Dedifferentiated amniotic fluid mesenchymal stem cell (primary cell): ENCODE measurements around the gene FRMD4A.

Experiments used
- DNase-seq: peaks from one replicate; pipeline ENCODE4 v3.0.0-alpha.2; 2016; ENCODE audit errors: extremely low spot score

Gene FRMD4A

GRCh38 chr10:14294347-14295059 lies 36.2 kb downstream of the FRMD4A start:
- DNase-seq = no peak

GRCh38 chr10:14293526-14293925 lies 37.2 kb downstream of the FRMD4A start:
- no peak for DNase-seq

DNA sequence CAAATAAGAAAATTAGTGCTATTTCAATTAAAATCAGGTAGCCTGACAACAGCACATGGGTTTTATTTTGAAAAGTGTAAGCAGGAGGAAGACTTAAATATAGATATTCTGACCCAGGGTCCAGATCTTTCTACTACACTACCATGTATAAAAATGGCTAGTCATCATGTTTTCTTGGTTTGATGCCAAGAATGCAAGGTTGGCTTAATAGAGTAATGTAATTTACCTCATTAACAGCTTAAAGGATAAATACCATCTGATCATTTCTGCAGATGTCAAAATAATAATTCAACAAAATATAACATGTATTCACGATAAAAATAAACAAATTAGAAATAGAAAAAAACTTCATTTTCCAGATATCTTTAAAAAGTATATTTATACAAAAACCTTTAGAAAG lies 39.4 kb downstream of the FRMD4A start:
- DNase-seq = no peak

GRCh38 chr10:14285941-14286560 lies 44.7 kb downstream of the FRMD4A start:
- DNase-seq = no peak

GRCh38 chr10:14282276-14282675 lies 48.4 kb downstream of the FRMD4A start:
- DNase-seq = no peak

GRCh38 chr10:14278533-14278932 lies 52.2 kb downstream of the FRMD4A start:
- no peak for DNase-seq

DNA sequence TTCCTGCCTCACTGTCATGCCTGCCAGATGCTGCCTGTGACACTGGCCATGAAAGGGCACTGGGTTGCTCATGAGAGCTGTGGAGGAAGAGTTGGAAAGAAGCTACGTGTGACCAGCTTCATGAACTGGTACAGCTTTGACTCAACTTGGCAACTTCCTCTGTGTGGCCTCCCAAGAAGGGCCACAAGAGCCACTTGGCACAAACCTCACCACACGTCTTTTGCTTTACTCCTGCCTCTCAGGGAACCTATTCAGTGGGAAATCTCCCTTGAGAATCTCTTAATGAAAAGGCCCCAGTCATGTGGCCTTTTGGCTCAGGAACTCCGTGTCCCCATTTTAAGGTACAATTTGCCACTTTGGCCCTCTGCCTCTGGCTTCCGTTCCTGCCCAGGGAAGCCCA lies 54.5 kb downstream of the FRMD4A start:
- no peak for DNase-seq

DNA sequence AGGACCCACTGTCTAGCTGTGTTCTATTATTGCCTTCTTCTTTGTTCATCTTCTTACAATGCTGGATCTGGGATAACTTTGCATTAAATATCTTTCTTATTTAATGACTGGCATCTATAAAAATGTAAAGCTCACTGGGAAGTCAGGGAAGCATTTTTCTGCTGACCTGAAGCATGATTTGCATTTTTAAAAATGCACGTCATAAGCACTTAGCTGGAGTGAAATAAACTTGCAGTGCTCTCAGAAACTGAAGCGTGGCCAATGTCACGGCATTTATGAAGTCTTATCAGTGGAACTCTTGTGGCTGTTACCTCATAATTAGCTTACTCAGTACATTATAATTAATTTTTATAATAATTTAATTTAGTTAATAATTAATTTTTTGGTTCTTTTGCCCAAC lies 59.1 kb downstream of the FRMD4A start:
- no peak for DNase-seq

DNA sequence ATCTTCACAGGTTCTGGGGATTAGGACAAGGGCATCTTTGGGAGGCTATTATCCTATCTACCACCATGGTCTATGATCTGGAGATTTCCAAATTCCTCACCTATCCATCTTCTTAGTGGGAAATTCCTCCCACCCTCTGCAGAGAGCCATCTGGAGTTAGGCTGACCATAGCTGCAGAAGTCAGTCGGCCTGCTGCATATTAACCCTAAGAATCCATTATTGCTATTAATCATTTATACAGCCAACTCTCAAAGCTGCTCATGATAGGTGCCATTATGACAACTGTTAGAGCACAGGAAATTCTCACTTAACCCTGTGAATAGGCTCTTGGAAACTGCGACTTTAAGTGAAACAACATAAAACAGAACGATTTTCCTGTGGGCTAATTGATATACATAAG lies 60.4 kb downstream of the FRMD4A start:
- no peak for DNase-seq

GRCh38 chr10:14265709-14266108 lies 65.0 kb downstream of the FRMD4A start:
- DNase-seq = no peak

DNA sequence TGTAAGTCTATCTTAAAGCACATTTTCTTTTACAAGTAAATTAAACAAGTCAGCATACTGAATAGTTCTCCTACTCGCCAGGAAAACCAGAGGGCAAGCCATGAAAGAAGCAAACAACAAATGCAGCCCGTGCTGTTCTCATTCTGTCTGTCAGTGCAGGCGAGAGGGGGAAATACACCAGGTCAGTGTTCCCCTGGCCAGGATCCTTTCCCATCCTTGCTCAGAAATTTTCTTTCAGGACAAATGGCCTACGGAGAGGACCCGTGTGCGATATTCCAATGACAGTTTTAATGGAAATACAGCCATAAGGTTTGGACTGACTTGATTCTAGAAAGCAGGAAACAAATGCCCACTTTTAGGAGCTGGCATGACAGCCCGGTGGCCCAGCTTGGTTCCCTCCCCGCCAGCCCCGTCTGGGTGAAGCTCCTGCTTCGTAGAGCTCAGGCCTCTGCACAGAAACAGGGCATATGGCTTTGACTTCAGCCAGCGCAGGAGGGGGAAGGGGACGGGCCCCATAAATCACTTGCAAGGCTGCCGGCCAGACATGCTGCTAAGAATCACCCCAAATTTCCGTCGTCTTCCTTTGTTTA lies 67.8 kb downstream of the FRMD4A start:
- no peak for DNase-seq

- DNase-seq = no peak
Measured at GRCh38 chr10:14261336-14261735, 69.4 kb downstream of the FRMD4A start.

- no peak for DNase-seq
Measured at GRCh38 chr10:14259696-14260566, 70.8 kb downstream of the FRMD4A start.

GRCh38 chr10:14254368-14254767 lies 76.4 kb downstream of the FRMD4A start:
- no peak for DNase-seq

DNA sequence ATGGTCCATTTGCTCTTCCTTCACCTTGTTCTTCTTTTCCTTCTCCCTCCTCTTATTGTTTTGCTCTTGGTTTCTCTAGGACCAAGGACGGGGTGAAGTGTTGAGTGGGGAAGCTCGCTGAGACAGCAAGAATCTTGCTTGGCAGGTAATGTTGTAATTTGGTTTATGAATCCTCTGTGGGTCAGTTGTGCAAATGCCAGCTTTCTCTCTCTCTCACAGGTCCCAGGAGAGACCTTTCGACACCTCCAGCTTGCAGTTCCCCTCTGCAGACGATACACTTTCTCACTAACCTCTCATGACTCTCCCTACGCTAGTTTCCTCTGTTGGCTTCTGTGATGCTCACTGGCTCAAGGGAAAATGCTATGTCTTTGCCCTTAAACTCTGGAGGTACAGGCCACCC lies 77.0 kb downstream of the FRMD4A start:
- DNase-seq = no peak

DNA sequence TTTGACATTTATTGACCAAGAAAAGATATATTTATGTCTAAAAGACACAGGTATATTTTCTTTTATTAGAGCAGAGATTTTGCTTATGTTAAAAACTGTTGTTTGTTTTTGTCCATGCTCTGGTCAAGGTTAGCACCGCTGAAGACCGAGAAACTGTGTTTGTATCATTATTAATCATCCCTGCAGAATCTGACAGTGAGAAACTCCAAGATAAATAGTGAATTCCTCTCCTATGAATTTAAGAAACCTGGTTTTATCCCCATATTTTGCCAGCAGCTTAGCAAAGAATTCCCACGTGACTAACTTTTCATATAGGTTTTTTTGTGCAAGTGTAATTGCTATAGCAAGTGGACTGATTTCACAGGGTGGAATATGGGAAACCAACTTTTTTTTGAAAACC lies 77.6 kb downstream of the FRMD4A start:
- DNase-seq = no peak

DNA sequence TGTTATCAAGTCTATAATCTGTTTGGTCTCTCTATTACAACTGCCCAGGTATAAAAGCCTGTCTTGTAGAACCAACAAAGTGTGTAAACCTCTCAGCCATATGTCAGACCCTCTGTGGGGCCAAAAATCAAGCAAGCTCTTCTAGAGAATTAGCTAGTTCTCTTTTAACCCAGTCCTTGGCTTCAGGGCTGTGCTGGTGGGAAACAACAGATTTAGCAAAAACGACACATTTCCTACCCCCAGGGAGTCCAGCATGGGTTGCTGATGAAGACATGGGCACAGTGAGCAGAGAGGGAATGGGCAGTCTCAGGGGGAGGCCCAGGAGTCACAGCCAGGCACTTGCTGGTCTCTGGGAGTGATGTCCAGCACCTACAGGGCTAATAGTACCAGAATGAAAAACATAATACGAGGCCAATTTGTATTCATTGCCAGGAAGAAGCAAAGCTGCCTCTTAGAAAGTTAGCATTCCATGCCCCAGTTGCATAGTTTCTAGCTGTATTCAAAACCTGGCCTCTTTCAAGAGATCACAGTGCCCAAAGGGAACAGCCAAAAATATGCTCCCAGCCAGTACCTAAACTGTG lies 80.1 kb downstream of the FRMD4A start:
- no peak for DNase-seq

DNA sequence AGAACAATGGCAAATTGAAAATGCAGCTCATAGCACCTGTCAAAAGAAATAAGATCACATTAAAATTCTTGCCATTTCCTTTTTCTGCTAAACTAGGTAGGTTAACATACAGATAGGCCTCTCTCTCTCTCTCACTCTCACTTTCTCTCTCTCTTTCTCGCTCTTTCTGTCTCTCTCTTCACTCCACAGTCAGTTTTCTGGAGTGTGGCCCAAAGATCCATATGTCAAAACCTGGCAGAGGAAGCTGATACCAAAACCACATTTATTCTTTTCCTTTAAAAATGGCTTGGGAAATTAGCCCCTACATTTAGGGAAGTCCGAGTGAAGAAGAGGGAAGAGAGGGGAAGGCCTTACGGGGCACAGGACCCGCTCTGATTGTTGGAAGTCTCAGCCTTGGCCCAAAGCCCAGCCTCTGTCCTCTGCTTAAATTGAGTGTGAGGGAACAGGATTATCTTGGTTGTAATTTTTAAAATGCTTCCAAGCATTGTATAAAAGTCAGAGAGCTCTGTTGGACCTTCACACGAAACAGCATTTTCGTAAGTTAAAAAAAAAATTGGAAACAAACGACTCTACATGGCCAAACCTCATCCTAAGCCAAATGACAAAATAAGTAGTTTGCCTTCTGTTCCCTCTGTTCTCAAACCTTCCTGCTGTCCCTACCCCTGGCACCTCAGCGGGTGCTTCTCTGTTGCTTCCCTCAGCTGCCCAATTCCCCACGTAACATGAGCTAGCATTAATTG lies 83.2 kb downstream of the FRMD4A start:
- DNase-seq = no peak

GRCh38 chr10:14244801-14245211 lies 85.9 kb downstream of the FRMD4A start:
- no peak for DNase-seq

- no peak for DNase-seq
Measured at GRCh38 chr10:14244147-14244546, 86.6 kb downstream of the FRMD4A start.

- no peak for DNase-seq
Measured at GRCh38 chr10:14243221-14243620, 87.5 kb downstream of the FRMD4A start.
